Uterus (tissue), 2 donors: ENCODE results near the gene INPP4A.

Source experiments
- CTCF ChIP-seq, 4 experiments: fragments of 200-600 bp in 2 of 4; fragments of 450-650 bp in 2 of 4; sonication (generic) in 2 of 4; IDR thresholded peaks; one replicate each; pipeline ENCODE4 v1.5.1; 2016 to 2019; ENCODE audit warnings: antibody characterized with exemption in 4 of 4, mild to moderate bottlenecking in 2 of 4, moderate library complexity in 1 of 4
- POLR2A ChIP-seq, 2 donors: fragments of 450-650 bp; IDR thresholded peaks; one replicate each; pipeline ENCODE4 v1.6.1; 2016; ENCODE audit warnings: antibody characterized with exemption in 2 of 2, mild to moderate bottlenecking in 1 of 2, moderate library complexity in 1 of 2

- no peak for TF ChIP-seq CTCF (IDR thresholded peaks at IDR 0.05)
- TF ChIP-seq POLR2A (IDR thresholded peaks at IDR 0.05): no peak
Measured at GRCh38 chr2:98492441-98492840, 47.8 kb downstream of the INPP4A start.
